Measurements from ENCODE around the gene MCAT.
"Not testable (repeated sequence)": the region's sequence is repeated elsewhere in the genome, so short reads cannot be mapped to it uniquely, and the experiment has no call there.

The MCAT gene

GRCh38 chr22:43152357-43153071 lies 9.3 kb upstream of the MCAT start:
- peak; percentile 82 for DNase-seq

- no peak for DNase-seq
Measured at GRCh38 chr22:43152003-43152356, 8.8 kb upstream of the MCAT start.

GRCh38 chr22:43151251-43152002 lies 8.2 kb upstream of the MCAT start, which contains the start of gene TSPO:
Gene TSPO, plus strand, starts transcription at chr22:43151559. Its CDS starts 7,680 bp downstream, at chr22:43159239.
- peak; percentile 69 for DNase-seq

GRCh38 chr22:43150731-43151206 lies 7.6 kb upstream of the MCAT start:
- DNase-seq: no peak

- DNase-seq: peak; percentile 89
Measured at GRCh38 chr22:43148581-43148980, 5.4 kb upstream of the MCAT start.

- peak; percentile 91 for DNase-seq
Measured at GRCh38 chr22:43147821-43148220, 4.6 kb upstream of the MCAT start.

GRCh38 chr22:43146332-43146731 lies 3.1 kb upstream of the MCAT start:
- DNase-seq: not testable (repeated sequence)

- not testable (repeated sequence) for DNase-seq
Measured at GRCh38 chr22:43145371-43145770, 2.2 kb upstream of the MCAT start.

GRCh38 chr22:43144949-43145348 lies 1.8 kb upstream of the MCAT start:
- DNase-seq: no peak

- DNase-seq: no peak
Measured at GRCh38 chr22:43136801-43137200, 6.4 kb downstream of the MCAT start.

- no peak for DNase-seq
Measured at GRCh38 chr22:43136255-43136654, 6.9 kb downstream of the MCAT start.

- DNase-seq: no peak
Measured at GRCh38 chr22:43135565-43135964, 7.6 kb downstream of the MCAT start.

GRCh38 chr22:43134553-43134952 lies 8.6 kb downstream of the MCAT start:
- DNase-seq: no peak

- DNase-seq: no peak
Measured at GRCh38 chr22:43133401-43133800, 9.8 kb downstream of the MCAT start.

GRCh38 chr22:43131773-43132501 lies 11.3 kb downstream of the MCAT start:
- no peak for DNase-seq

- peak; percentile 48 for DNase-seq
Measured at GRCh38 chr22:43129426-43130425, 13.5 kb downstream of the MCAT start.

GRCh38 chr22:43128928-43129424 lies 14.2 kb downstream of the MCAT start:
- DNase-seq: peak; percentile 94

- no peak for DNase-seq
Measured at GRCh38 chr22:43128116-43128515, 15.1 kb downstream of the MCAT start.

- no peak for DNase-seq
Measured at GRCh38 chr22:43127166-43127908, 15.9 kb downstream of the MCAT start.

- no peak for DNase-seq
Measured at GRCh38 chr22:43126501-43127165, 16.6 kb downstream of the MCAT start.
